ENCODE measurements around the gene MUSTN1. TPM values are rescaled to one million over a fixed set of nuclear protein-coding genes. Genes with fewer than 3 reads are reported as not detected.

MUSTN1 gene
- total and polyA plus RNA-seq, 2 experiments from 2014 or later, result 1.2 to 1.4 TPM

- H4K20me1 ChIP-seq (replicated peaks; ENCODE audit: insufficient read depth), result no peaks in the 10 kb centered on the region
- no peak overlapping the region for H3K4me3 ChIP-seq
- no peaks in the 10 kb centered on the region for H3K4me1 ChIP-seq (ENCODE audit: insufficient read depth)
- no peaks in the 10 kb centered on the region for H3K9me3 Mint-ChIP-seq
- H3K27me3 ChIP-seq (ENCODE audit: insufficient read depth), result no peaks in the 10 kb centered on the region
- no peak overlapping the region for H3K27ac ChIP-seq (ENCODE audit: low read depth)
- no peak overlapping the region for H3K4me3 Mint-ChIP-seq
- H3K79me2 ChIP-seq (replicated peaks; ENCODE audit: insufficient read depth), result no peaks in the 10 kb centered on the region
- ATAC-seq (no peak), DNase-seq (ENCODE audit: low spot score) (no peak)
- TF ChIP-seq, protein P1, sequence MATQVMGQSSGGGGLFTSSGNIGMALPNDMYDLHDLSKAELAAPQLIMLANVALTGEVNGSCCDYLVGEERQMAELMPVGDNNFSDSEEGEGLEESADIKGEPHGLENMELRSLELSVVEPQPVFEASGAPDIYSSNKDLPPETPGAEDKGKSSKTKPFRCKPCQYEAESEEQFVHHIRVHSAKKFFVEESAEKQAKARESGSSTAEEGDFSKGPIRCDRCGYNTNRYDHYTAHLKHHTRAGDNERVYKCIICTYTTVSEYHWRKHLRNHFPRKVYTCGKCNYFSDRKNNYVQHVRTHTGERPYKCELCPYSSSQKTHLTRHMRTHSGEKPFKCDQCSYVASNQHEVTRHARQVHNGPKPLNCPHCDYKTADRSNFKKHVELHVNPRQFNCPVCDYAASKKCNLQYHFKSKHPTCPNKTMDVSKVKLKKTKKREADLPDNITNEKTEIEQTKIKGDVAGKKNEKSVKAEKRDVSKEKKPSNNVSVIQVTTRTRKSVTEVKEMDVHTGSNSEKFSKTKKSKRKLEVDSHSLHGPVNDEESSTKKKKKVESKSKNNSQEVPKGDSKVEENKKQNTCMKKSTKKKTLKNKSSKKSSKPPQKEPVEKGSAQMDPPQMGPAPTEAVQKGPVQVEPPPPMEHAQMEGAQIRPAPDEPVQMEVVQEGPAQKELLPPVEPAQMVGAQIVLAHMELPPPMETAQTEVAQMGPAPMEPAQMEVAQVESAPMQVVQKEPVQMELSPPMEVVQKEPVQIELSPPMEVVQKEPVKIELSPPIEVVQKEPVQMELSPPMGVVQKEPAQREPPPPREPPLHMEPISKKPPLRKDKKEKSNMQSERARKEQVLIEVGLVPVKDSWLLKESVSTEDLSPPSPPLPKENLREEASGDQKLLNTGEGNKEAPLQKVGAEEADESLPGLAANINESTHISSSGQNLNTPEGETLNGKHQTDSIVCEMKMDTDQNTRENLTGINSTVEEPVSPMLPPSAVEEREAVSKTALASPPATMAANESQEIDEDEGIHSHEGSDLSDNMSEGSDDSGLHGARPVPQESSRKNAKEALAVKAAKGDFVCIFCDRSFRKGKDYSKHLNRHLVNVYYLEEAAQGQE (IDR thresholded peaks at IDR 0.05; ENCODE audit: unreplicated experiment), result no peak
- TF ChIP-seq, protein P2, sequence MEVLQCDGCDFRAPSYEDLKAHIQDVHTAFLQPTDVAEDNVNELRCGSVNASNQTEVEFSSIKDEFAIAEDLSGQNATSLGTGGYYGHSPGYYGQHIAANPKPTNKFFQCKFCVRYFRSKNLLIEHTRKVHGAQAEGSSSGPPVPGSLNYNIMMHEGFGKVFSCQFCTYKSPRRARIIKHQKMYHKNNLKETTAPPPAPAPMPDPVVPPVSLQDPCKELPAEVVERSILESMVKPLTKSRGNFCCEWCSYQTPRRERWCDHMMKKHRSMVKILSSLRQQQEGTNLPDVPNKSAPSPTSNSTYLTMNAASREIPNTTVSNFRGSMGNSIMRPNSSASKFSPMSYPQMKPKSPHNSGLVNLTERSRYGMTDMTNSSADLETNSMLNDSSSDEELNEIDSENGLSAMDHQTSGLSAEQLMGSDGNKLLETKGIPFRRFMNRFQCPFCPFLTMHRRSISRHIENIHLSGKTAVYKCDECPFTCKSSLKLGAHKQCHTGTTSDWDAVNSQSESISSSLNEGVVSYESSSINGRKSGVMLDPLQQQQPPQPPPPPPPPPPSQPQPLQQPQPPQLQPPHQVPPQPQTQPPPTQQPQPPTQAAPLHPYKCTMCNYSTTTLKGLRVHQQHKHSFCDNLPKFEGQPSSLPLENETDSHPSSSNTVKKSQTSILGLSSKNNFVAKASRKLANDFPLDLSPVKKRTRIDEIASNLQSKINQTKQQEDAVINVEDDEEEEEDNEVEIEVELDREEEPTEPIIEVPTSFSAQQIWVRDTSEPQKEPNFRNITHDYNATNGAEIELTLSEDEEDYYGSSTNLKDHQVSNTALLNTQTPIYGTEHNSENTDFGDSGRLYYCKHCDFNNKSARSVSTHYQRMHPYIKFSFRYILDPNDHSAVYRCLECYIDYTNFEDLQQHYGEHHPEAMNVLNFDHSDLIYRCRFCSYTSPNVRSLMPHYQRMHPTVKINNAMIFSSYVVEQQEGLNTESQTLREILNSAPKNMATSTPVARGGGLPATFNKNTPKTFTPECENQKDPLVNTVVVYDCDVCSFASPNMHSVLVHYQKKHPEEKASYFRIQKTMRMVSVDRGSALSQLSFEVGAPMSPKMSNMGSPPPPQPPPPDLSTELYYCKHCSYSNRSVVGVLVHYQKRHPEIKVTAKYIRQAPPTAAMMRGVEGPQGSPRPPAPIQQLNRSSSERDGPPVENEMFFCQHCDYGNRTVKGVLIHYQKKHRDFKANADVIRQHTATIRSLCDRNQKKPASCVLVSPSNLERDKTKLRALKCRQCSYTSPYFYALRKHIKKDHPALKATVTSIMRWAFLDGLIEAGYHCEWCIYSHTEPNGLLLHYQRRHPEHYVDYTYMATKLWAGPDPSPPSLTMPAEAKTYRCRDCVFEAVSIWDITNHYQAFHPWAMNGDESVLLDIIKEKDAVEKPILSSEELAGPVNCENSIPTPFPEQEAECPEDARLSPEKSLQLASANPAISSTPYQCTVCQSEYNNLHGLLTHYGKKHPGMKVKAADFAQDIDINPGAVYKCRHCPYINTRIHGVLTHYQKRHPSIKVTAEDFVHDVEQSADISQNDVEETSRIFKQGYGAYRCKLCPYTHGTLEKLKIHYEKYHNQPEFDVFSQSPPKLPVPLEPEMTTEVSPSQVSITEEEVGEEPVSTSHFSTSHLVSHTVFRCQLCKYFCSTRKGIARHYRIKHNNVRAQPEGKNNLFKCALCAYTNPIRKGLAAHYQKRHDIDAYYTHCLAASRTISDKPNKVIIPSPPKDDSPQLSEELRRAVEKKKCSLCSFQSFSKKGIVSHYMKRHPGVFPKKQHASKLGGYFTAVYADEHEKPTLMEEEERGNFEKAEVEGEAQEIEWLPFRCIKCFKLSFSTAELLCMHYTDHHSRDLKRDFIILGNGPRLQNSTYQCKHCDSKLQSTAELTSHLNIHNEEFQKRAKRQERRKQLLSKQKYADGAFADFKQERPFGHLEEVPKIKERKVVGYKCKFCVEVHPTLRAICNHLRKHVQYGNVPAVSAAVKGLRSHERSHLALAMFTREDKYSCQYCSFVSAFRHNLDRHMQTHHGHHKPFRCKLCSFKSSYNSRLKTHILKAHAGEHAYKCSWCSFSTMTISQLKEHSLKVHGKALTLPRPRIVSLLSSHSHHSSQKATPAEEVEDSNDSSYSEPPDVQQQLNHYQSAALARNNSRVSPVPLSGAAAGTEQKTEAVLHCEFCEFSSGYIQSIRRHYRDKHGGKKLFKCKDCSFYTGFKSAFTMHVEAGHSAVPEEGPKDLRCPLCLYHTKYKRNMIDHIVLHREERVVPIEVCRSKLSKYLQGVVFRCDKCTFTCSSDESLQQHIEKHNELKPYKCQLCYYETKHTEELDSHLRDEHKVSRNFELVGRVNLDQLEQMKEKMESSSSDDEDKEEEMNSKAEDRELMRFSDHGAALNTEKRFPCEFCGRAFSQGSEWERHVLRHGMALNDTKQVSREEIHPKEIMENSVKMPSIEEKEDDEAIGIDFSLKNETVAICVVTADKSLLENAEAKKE (CRISPR knock-in tag; IDR thresholded peaks at IDR 0.05), result no peak
- TF ChIP-seq CREB1 (CRISPR knock-in tag; IDR thresholded peaks at IDR 0.05; ENCODE audit: low read depth), result no peak
- TF ChIP-seq ETS1 (IDR thresholded peaks at IDR 0.05), result no peak
- no peak for TF ChIP-seq EZH2 (IDR thresholded peaks at IDR 0.05; ENCODE audit: low read depth, unreplicated experiment)
- TF ChIP-seq, protein P3, sequence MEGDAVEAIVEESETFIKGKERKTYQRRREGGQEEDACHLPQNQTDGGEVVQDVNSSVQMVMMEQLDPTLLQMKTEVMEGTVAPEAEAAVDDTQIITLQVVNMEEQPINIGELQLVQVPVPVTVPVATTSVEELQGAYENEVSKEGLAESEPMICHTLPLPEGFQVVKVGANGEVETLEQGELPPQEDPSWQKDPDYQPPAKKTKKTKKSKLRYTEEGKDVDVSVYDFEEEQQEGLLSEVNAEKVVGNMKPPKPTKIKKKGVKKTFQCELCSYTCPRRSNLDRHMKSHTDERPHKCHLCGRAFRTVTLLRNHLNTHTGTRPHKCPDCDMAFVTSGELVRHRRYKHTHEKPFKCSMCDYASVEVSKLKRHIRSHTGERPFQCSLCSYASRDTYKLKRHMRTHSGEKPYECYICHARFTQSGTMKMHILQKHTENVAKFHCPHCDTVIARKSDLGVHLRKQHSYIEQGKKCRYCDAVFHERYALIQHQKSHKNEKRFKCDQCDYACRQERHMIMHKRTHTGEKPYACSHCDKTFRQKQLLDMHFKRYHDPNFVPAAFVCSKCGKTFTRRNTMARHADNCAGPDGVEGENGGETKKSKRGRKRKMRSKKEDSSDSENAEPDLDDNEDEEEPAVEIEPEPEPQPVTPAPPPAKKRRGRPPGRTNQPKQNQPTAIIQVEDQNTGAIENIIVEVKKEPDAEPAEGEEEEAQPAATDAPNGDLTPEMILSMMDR (conservative IDR thresholded peaks at IDR 0.05; ENCODE audit: low read depth in 2 of 2), result no peak
- TF ChIP-seq STAT1 (IDR thresholded peaks at IDR 0.05; ENCODE audit: unreplicated experiment), result no peak
- TF ChIP-seq ZNF114 (CRISPR knock-in tag; IDR thresholded peaks at IDR 0.05), result no peak
- no peak for TF ChIP-seq POLR2AphosphoS5 (IDR thresholded peaks at IDR 0.05; ENCODE audit: low read depth)
- TF ChIP-seq NANOG (IDR thresholded peaks at IDR 0.05; ENCODE audit: borderline replicate concordance), result no peak
- TF ChIP-seq EZH2phosphoT487 (IDR thresholded peaks at IDR 0.05; ENCODE audit: unreplicated experiment), result no peak
- TF ChIP-seq ZNF331 (CRISPR knock-in tag; IDR thresholded peaks at IDR 0.05; ENCODE audit: low read depth), result no peak
- no peak for TF ChIP-seq JUNB (IDR thresholded peaks at IDR 0.05; ENCODE audit: unreplicated experiment)
- peaks cover 15% of the 10 kb centered on the region; the same call in 2 of the 3 replicates for H3K36me3 Mint-ChIP-seq (ENCODE audit: low read depth)
- no peak overlapping the region for H2AFZ ChIP-seq
- peaks cover 13% of the 10 kb centered on the region for H3K27me3 Mint-ChIP-seq (ENCODE audit: insufficient read depth, low read depth, poor library complexity)
- no peaks in the 10 kb centered on the region; the same call in 1 of the 2 replicates for H3K36me3 ChIP-seq (ENCODE audit: insufficient read depth)
- no peaks in the 10 kb centered on the region for H3F3A ChIP-seq (replicated peaks; ENCODE audit: low read depth)
- H3K4me2 ChIP-seq, result no peak overlapping the region
- H3K4me1 Mint-ChIP-seq, result peaks cover 15% of the 10 kb centered on the region
- no peak overlapping the region for H3K27ac Mint-ChIP-seq
- no peaks in the 10 kb centered on the region for H3K9me2 ChIP-seq (ENCODE audit: insufficient read depth)
Observed at GRCh38 chr3:52838561-52839267, 3.9 kb upstream of the MUSTN1 start.

Data from GM23338 (cell line).